NCI-H1417 (cell line): ENCODE measurements around the gene FURIN.
"Not testable (repeated sequence)": the region's sequence is repeated elsewhere in the genome, so short reads cannot be mapped to it uniquely, and the experiment has no call there.

ENCODE experiments used
- DNase-seq, 3 experiments: peaks; one replicate each; lab custom pipeline; 2025; lab: John Stamatoyannopoulos, UW

FURIN gene

GRCh38 chr15:90915216-90915807 is 46.9 kb downstream of the FURIN start:
- DNase-seq: no peak

- no peak for DNase-seq
Measured at GRCh38 chr15:90915808-90916440, 47.5 kb downstream of the FURIN start.

GRCh38 chr15:90916461-90916860 is 48.1 kb downstream of the FURIN start:
- DNase-seq: no peak

- no peak for DNase-seq
Measured at GRCh38 chr15:90917569-90917968, 49.2 kb downstream of the FURIN start.

- no peak for DNase-seq
Measured at GRCh38 chr15:90918034-90918788, 49.8 kb downstream of the FURIN start.

- DNase-seq: no peak
Measured at GRCh38 chr15:90918835-90919234, 50.4 kb downstream of the FURIN start.

GRCh38 chr15:90921887-90922286 is 53.5 kb downstream of the FURIN start:
- no peak for DNase-seq

GRCh38 chr15:90922712-90923322 is 54.4 kb downstream of the FURIN start:
- not testable (repeated sequence) for DNase-seq

GRCh38 chr15:90924375-90924774 is 56.0 kb downstream of the FURIN start:
- no peak for DNase-seq

GRCh38 chr15:90926766-90927165 is 58.4 kb downstream of the FURIN start:
- DNase-seq: not testable (repeated sequence)

GRCh38 chr15:90928106-90928505 is 59.7 kb downstream of the FURIN start:
- not testable (repeated sequence) for DNase-seq

- no peak for DNase-seq
Measured at GRCh38 chr15:90929246-90930019, 61.0 kb downstream of the FURIN start.

- peak in 1 of 3 experiments; percentile 41 for DNase-seq
Measured at GRCh38 chr15:90930861-90931574, 62.6 kb downstream of the FURIN start.

- DNase-seq: no peak
Measured at GRCh38 chr15:90931575-90931827, 63.1 kb downstream of the FURIN start.

GRCh38 chr15:90931828-90932659 is 63.7 kb downstream of the FURIN start, which contains the start of gene HDDC3:
HDDC3 (minus strand) TSS chr15:90932549; CDS start chr15:90932540, 9 bp downstream.
- peak; percentile 85 to 93 (median 92) for DNase-seq

GRCh38 chr15:90932660-90932991 is 64.2 kb downstream of the FURIN start:
- no peak for DNase-seq
